ENCODE results near the gene SDK1.
A peak's percentile ranks its signal among the peaks of the same experiment; 100 is the strongest.

SDK1 gene

DNA sequence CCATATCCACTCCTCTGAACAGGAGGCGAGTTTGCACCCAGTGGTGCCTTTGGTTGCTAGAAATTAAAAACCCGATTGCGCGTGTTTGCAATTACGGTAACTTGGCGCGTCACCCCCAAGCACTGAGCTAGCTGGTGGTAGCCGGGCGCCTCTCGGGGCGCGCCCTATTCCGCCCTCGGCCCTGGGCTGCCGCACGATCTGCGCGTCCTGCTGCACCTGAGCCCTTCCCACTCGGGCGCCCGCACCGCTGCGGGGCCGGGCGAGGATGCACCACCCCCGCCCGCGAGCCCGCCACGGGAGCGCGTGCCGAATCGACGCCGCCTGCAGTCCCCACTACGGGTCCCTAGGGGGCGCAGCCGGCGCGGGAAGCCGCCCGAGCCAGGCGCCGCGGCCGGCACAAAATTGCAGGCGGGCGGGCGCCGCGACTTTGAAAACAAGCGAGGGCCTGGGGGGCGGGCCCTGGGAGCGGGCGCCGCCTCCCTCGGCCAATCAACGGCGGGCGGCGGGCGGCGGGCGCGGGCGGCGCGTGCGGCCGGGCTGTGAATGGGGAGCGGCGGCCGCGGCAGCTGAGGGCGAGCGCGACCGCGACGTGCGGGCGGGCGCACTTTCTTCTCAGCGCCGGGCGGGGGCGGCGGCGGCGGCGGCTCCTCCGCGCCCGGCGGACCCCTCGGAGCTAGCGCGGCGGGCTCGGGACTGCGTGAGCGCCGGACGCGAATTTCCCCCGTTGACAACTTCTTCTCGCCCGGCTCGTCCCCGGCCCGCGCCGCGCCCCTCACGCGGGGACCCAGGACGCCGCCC, at the start of gene SDK1:
Gene SDK1 (plus strand): TSS at position 602 of the 798 bp plus-strand sequence. CDS start 335 bp downstream, outside the sequence.
- peak; percentile 90 for DNase-seq

DNA sequence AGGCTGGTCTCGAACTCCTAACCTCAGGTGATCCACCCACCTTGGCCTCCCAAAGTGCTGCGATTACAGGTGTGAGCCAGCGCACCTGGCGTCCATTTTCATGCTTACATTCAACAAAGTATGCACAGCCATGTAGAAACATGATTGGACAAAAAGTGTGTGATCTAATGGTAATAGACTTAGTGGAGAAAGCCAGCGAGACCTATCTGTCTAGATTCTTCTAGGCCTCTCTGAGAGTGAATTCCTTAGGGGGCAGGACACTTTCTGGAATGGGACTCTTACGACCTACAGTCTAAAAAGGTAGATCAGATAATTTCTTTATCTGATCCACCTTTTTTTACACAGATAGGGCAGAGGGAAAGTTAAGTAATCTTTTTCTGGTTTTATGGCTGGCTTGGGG, 46.3 kb upstream of the SDK1 start:
- DNase-seq = no peak

- DNase-seq = no peak
Observed at GRCh38 chr7:3259711-3260400, 41.2 kb upstream of the SDK1 start.

DNA sequence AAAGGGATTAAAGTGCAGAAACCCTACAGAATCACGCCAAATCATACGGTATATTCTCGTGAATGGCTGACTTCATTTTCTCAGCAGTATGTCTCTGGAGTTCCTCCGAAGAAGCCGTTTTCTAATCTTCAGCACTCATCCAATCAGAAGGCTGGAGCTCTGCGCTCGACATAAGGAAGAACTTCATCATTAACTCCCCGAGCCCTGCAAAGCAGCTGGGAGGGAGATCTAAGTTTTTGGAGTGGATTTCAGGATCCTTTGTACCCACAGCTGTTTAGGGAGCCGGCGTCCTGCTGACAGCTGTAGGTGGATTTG, 40.7 kb upstream of the SDK1 start:
- DNase-seq = no peak

- no peak for DNase-seq
Observed at GRCh38 chr7:3264693-3265339, 36.2 kb upstream of the SDK1 start.

DNA sequence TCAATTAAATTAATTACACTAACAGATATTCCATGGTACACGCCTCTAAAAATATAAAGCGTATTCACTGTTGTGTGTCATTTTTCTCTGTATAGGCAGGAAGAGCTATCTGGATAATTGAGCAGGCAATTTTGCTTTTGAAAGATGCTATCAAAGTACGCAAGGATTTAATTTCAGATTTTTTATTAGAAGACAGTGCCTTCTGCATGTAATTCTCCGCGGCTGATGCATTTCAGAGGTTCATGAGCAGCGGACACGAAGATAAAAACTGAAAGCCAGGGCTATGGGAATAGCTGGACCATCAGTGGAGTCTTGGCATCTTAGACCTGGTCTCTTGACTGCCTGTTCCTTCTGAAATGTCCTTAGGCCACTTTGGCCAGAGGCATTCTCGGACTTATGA, 35.7 kb upstream of the SDK1 start:
- DNase-seq = no peak

DNA sequence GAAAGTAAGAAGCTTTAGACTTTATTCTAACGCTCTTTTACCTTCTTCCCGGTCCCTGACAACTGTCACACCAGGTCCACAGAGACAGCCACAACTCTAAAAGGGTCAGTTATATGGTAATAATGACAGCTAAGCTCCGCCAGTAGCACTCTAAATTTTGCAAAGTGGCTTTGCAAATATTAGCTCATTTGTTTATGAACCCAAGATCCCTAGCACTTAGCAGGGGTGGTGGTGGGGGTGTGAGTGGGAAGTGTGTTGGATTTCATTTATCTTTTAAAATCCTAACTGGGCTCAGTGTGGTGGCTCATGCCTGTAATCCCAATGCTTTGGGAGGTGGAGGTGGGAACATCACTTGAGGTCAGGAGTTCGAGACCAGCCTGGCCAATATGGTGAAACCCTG, 34.8 kb upstream of the SDK1 start:
- no peak for DNase-seq

- peak; percentile 96 for DNase-seq
Observed at GRCh38 chr7:3267966-3268690, 32.9 kb upstream of the SDK1 start.

DNA sequence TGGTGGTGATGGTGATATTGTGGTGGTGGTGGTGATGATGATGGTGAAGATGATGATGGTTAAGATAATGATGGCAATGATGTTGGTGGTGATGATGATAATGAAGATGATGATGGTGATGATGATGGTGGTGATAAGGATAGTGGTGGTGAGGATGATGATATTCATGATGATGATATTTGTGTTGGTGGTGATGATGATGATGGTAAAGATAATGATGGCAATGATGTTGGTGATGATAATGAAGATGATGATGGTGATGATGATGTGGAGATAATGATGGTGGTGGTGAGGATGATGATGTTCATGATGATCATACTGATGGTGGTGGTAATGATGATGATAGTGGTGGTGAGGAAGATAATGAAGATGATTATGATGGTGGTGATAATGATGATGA, 30.7 kb upstream of the SDK1 start:
- DNase-seq = no peak

DNA sequence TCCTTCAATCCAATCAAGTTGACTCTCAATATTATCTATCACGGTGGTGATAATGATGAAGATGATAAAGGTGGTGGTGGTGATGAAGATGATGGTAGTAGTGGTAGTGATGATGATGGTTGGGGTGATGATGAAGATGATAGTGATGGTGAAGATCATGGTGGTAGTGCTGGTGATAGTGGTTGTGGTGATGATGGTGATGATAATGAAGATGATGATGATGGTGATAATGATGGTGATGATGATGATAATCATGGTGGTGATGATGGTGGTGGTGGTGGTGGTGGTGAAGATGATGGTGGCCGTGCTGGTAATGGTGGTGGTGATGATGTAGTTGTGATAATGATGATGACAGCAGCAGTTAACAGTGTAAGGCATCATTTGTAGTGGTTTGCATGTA, 29.8 kb upstream of the SDK1 start:
- DNase-seq = no peak

- DNase-seq = peak; percentile 68
Observed at GRCh38 chr7:3272691-3273141, 28.3 kb upstream of the SDK1 start.

DNA sequence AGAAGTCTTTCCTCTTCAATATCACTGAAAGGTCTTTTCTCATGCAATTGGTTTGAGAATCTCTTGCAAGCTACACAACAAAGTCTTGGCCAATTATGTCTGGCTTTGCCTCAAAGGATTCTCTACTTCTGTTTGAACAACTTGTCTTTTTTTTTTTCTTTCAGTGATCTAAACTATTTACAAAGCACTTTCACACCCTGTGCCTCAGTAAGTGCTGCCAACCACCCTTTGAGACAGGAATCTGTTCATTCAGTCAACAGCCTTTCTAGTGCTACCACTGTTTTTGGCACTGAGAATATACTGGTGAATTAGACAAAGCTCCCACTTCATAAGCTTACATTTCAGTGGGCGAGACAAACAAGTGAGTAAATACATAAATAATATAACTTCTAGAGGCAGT, 26.9 kb upstream of the SDK1 start:
- DNase-seq = no peak

- no peak for DNase-seq
Observed at GRCh38 chr7:3277604-3278572, 23.2 kb upstream of the SDK1 start.

DNA sequence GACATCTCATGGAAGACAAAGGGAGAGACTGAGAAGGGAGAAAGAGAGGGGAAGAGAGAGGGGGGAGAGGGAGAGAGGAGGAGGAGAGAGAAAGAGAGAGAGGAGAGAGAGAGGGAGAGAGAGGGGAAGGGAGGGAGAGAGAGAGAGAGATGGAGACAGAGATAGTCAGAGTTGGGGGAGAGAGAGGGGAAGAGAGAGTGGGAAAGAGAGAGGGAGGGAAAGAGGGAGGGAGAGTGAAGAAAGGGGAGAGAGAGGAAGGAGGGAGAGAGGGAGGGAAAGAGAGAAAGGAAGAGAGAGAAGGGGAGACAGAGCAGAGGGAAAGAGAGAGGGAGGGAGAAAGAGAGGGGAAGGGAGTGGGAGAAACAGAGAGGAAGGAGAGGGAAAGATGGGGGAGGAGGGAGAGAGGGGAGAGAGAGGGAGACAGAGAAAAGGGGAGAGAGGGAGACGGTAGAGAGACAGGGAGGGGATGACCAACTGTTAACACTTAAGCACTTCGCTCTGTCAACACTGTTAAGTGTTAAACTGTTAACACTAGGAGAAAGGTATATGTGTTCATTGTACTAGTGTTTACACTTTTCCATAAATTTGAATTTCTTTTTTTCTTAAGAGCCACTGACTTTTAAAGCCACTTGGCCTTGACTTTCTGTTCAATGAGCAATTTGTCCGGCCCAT, 21.8 kb upstream of the SDK1 start:
- no peak for DNase-seq

DNA sequence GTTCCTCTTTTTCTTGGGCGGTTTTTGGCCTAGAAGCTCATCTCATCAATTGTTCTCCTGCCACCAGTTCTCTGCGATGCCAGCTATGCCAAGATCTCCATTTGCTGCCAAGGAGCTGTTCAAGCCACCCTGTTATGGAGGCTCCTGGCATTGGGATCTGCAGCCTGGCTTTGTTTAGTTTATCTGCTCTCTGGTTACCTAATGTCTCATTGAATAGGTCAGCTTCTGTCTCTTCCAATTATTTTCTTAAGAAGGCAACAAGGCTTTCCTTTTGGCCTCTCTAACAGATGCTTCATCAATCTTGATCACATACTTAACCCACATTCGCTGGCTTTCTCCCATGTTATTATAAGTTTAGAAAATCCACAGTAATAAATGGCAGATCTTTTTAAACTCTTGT, 20.6 kb upstream of the SDK1 start:
- DNase-seq = no peak

DNA sequence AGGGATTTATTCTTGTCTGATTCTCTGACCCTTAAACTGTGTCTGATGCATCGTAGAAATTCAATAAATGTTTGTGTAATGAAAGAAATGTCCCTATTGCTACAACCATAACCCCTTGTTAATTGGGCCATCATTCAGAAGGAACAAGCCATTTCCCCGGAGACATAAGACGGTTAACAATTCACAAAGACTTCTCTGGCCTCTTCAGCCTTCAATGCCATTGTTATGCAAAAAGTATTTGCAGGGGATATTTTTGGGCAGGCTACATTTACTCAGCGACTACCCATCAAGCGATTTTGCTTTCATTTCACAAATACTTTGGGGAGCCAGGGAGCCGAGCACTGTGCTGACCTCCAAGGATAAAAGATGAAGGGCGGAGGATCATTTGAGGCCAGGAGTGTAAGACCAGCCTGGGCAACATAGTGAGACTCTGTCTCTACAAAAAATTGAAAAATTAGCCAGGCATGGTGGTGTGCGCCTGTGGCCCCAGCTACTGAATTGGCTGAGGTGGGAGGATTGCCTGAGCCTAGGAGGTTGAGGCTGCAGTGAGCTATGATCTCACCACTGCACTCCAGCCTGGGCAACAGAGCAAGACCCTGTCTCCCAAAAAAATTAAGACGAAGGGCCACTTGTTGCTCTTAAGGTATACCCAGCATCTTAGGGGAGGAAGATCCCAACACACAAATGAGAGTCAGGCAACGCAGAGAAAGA, 20.0 kb upstream of the SDK1 start:
- no peak for DNase-seq

DNA sequence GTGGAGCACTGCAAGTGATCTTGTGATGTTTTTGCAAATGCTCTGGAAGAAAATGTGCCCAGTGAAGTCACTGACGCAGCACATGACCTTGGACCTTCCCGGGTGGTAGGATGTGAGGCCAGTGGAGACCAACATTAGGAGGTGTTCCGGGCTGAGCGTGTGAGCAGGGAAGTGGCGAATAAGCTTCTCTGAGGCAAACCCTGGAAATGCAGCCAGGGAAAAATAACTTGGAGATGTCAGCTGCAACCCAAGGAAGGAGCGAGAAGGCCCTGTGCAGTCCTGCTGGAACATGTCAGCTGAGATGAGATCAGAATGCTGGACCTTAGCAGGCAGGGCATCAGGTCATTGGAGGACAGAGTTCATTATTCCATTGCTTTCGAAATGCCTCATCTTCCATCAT, 18.6 kb upstream of the SDK1 start:
- no peak for DNase-seq

DNA sequence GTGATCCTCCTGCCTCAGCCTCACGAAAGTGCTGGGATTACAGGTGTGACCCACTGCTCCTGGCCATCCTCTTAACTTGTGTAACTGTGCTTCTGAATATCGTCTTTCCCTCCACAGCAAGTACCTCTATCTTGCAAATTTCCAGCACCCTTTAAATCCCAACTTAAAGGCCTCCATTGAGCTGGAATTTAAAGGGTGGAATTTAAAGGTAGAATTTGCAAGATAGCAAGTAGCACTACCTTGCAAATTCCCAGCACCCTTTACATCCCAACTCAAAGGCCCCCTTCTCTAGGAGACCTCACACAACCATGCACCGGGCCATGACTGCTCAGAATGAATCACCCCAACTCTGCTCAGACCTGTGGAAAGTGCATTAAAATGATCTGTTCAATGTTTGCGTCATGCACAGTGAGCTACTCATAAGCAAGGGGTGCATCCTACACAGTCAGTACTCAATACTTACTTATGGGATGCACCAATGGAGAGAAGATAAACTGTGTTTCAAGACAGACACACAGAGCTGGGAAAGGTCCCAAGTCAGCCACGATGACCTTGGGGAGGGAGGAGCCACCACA, 17.8 kb upstream of the SDK1 start:
- DNase-seq = no peak

GRCh38 chr7:3285652-3286051, 15.4 kb upstream of the SDK1 start:
- DNase-seq = no peak

- DNase-seq = no peak
Observed at GRCh38 chr7:3289996-3290395, 11.1 kb upstream of the SDK1 start.

GRCh38 chr7:3292694-3293093, 8.4 kb upstream of the SDK1 start:
- no peak for DNase-seq

All from NCI-H2171 (cell line).